HUES48 (cell line): ENCODE measurements around the gene SERPINF2.
"Not testable (repeated sequence)": the region's sequence is repeated elsewhere in the genome, so short reads cannot be mapped to it uniquely, and the experiment has no call there.

Source experiments
- H3K27ac ChIP-seq: one replicate; pipeline ENCODE4 v1.7.0; 2013; ENCODE audit warnings: low read depth, low read length, inconsistent platforms
- H3K27me3 ChIP-seq: 2 replicates; pipeline ENCODE4 v1.6.1; 2013; ENCODE audit warnings: mild to moderate bottlenecking, low read length; ENCODE audit not compliant: control insufficient read depth, insufficient read depth
- H3K36me3 ChIP-seq: 2 replicates; pipeline ENCODE4 v1.6.1; 2013; ENCODE audit warnings: low read length; ENCODE audit not compliant: control insufficient read depth, insufficient read depth
- H3K4me1 ChIP-seq: 2 replicates; pipeline ENCODE4 v1.6.1; 2013; ENCODE audit warnings: mild to moderate bottlenecking, low read length; ENCODE audit not compliant: control insufficient read depth, insufficient read depth
- H3K4me3 ChIP-seq: 2 replicates; pipeline ENCODE4 v1.5.1; 2013; ENCODE audit warnings: mild to moderate bottlenecking, low read depth, low read length
- H3K9ac ChIP-seq: 2 replicates; pipeline ENCODE4 v1.6.1; 2013; ENCODE audit warnings: mild to moderate bottlenecking, low read depth, low read length, moderate library complexity
- H3K9me3 ChIP-seq: 2 replicates; pipeline ENCODE4 v1.6.1; 2013; ENCODE audit warnings: low read length; ENCODE audit not compliant: control insufficient read depth, insufficient read depth

The SERPINF2 gene

DNA sequence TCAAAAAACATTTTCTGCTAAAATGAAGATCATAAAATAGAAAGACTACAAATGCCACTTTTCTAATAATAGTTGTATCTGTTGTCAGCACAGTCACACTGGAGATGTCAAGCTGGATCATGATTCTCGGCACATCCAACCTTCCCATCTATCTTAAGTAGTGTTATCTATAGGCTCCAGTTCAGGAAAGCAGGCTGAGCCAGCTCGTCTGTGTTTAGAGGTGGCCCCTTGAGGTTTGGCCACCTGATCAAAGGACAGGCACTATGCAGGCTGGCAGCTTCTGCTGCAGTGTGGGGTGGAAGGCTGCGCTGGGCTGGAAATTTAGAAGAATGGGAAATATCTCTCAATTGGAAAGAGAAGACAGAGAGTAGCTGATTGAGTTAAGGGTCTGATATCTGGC, 54.7 kb downstream of the SERPINF2 start:
- Histone ChIP-seq H3K4me3 (no peak overlapping the region), H3K9ac (no peak overlapping the region)

DNA sequence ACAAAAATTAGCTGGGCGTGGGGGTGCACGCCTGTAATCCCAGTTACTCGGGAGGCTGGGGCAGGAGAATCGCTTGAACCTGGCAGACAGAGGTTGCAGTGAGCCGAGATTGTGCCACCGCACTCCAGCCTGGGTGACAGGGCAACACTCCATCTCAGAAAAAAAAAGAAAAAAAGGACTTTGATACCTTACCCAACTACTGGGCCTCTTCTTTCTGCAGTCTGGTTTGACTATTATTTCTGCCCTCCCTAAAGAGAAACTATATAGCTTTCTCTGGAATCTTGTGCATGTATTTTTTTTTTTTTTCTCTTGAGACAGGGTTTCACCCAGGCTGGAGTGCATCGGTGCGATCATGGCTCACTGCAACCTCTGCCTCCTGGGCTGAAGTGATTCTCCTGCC, 55.2 kb downstream of the SERPINF2 start:
- not testable (repeated sequence) for H3K9ac ChIP-seq, H3K9me3 ChIP-seq, H3K27me3 ChIP-seq, H3K4me1 ChIP-seq, H3K4me3 ChIP-seq, H3K27ac ChIP-seq
- peaks cover 32% of the 10 kb centered on the region for H3K36me3 ChIP-seq

More for the DNA sequence above, 54.7 kb downstream of the SERPINF2 start:
- 0 out of 2 replicates have a peak, but pooled peaks cover 2% of the 10 kb centered on the region for H3K4me1 ChIP-seq
- no peaks in the 10 kb centered on the region for H3K9me3 ChIP-seq
- no peak overlapping the region for H3K27ac ChIP-seq
- peaks cover 29% of the 10 kb centered on the region for H3K36me3 ChIP-seq
- H3K27me3 ChIP-seq = no peaks in the 10 kb centered on the region

DNA sequence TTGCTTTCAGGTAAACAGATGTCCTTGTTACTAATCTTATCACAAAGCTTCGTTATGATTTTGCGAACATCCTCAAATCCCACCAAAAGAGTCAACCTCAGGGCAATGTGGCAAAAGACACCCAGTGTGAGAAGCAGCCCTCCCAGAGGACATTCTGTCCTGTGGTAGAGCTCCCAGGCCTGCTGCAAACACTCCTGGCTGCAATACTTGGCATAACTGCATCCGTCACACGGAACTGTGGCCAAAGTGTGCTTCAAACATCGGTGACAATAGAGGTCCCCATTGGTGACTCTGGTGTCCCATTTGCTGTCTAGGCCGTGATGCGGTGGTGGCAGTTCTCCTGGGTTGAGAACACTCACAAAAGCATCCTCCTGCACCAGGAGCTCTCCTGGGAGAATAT, 57.6 kb downstream of the SERPINF2 start:
- Histone ChIP-seq H3K4me1 (no peaks in the 10 kb centered on the region), H3K4me3 (no peak overlapping the region), H3K36me3 (peaks cover 50% of the 10 kb centered on the region), H3K9ac (no peak overlapping the region), H3K27me3 (no peaks in the 10 kb centered on the region), H3K27ac (no peak overlapping the region), H3K9me3 (no peaks in the 10 kb centered on the region)

DNA sequence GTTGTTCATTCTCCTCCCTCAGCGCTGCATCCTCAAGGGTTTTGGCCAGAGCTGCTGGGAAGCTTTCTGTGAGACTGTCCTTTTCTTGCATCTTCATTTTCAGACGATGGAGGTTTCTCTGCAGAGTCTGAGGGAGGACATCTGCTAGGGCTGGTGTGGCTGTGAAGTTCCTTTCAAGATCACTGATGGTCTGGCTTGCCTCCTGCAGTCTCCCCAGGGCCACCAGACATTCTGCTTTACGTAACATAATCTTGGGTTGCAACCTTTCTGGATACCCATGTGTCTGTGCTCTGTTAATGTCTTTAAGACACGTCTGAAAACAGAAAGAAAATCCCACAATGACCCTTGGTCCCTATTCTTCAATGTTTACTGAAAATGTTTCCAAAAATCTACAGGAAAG, 58.0 kb downstream of the SERPINF2 start:
- Histone ChIP-seq H3K4me3 (no peak overlapping the region), H3K9ac (no peak overlapping the region), H3K9me3 (no peaks in the 10 kb centered on the region), H3K27me3 (no peaks in the 10 kb centered on the region), H3K27ac (no peak overlapping the region), H3K4me1 (no peaks in the 10 kb centered on the region), H3K36me3 (peaks cover 50% of the 10 kb centered on the region)

DNA sequence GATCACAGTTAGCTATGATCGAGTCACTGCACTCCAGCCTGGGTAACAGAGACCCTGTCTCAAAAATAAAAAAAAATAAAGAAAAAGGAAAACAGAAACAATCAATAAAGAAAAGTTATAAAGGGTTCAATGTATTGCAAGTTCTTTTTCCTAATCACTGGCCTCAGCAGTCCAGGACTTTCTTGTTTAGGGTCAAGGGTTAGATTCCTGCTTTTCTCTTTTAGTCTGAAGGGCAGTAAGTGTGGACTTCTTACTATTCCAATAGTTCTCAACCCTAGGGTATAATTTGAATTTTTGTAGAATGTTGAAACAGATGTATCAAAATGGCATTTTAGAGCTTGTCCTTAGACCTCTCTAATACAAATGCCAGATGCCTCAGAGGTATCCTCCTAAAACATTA, 59.8 kb downstream of the SERPINF2 start:
- Histone ChIP-seq H3K9me3 (no peaks in the 10 kb centered on the region), H3K9ac (no peak overlapping the region), H3K27me3 (no peaks in the 10 kb centered on the region), H3K36me3 (peaks cover 53% of the 10 kb centered on the region), H3K4me1 (no peaks in the 10 kb centered on the region), H3K4me3 (no peak overlapping the region), H3K27ac (no peak overlapping the region)

DNA sequence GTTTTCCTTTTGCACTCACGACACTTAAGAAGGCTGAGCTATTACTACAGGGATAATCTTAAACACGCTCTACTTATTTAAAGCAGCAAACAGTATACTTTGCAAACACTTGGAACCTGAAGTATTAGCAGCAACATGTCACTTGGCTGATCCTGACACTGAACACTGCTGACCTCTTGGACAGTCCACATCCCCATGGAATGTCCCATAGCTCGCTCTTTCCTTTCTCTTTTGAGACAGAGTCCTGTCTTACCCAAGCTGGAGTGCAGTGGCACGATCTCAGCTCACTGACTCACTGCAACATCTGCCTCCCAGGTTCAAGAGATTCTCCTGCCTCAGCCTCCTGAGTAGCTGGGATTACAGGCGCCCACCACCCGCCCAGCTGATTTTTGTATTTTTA, 60.6 kb downstream of the SERPINF2 start:
- Histone ChIP-seq H3K4me1 (no peaks in the 10 kb centered on the region), H3K9me3 (no peaks in the 10 kb centered on the region), H3K27me3 (no peaks in the 10 kb centered on the region), H3K9ac (no peak overlapping the region), H3K36me3 (peaks cover 59% of the 10 kb centered on the region), H3K27ac (no peak overlapping the region), H3K4me3 (no peak overlapping the region)
